Renal cortex interstitium (tissue), 15 donors: ENCODE measurements around the gene CTBP2. TPM values are rescaled to one million over a fixed set of nuclear protein-coding genes. Genes with fewer than 3 reads are reported as not detected.

ENCODE experiments used
- DNase-seq, 11 donors: peaks; one replicate each; pipeline ENCODE4 v3.0.0-alpha.2; 2013; ENCODE audit warnings: low read depth in 9 of 11, low spot score in 4 of 11; ENCODE audit errors: extremely low read depth in 1 of 11
- long read RNA-seq, 16 experiments: transcript quantifications; one replicate each; lab custom pipeline, GENCODE V29; 2026
- polyA plus RNA-seq, 3 donors: library from polyadenylated mRNA; unstranded; fragments of 120-200 nt; gene quantifications; one replicate each; pipeline ENCODE4 v1.2.1, GENCODE V29; 2013; ENCODE audit not compliant: insufficient read length in 3 of 3

Gene CTBP2
- 100 to 1,000 TPM in 1 of 3 donors, 10 to 100 TPM in 2; 89.2 to 101 (median 93.0) TPM for polyA plus RNA-seq
- long read RNA-seq, donor 1, full-length matches to known transcripts, result 8 of 15 reads
- long read RNA-seq, donor 1, partial matches to known transcripts, result 7 of 15 reads
- long read RNA-seq, donor 1, other reads (novel, unspliced or antisense), result 0 of 15 reads
- long read RNA-seq, donor 2, full-length matches to known transcripts, result 14 of 19 reads
- long read RNA-seq, donor 2, partial matches to known transcripts, result 5 of 19 reads
- long read RNA-seq, donor 2, other reads (novel, unspliced or antisense), result 0 of 19 reads
- long read RNA-seq, donor 3, full-length matches to known transcripts, result 14 of 26 reads
- long read RNA-seq, donor 3, partial matches to known transcripts, result 12 of 26 reads
- long read RNA-seq, donor 3, other reads (novel, unspliced or antisense), result 0 of 26 reads
- long read RNA-seq, donor 4, full-length matches to known transcripts, result 13 of 13 reads
- long read RNA-seq, donor 4, partial matches to known transcripts, result 0 of 13 reads
- long read RNA-seq, donor 4, other reads (novel, unspliced or antisense), result 0 of 13 reads
- long read RNA-seq, donor 5, result 0 reads
- long read RNA-seq, donor 6, full-length matches to known transcripts, result 11 of 16 reads
- long read RNA-seq, donor 6, partial matches to known transcripts, result 5 of 16 reads
- long read RNA-seq, donor 6, other reads (novel, unspliced or antisense), result 0 of 16 reads
- long read RNA-seq, donor 7, full-length matches to known transcripts, result 8 of 13 reads
- long read RNA-seq, donor 7, partial matches to known transcripts, result 0 of 13 reads
- long read RNA-seq, donor 7, other reads (novel, unspliced or antisense), result 5 of 13 reads
- long read RNA-seq, donor 8, full-length matches to known transcripts, result 17 of 36 reads
- long read RNA-seq, donor 8, partial matches to known transcripts, result 19 of 36 reads
- long read RNA-seq, donor 8, other reads (novel, unspliced or antisense), result 0 of 36 reads
- long read RNA-seq, donor 9, full-length matches to known transcripts, result 5 of 60 reads
- long read RNA-seq, donor 9, partial matches to known transcripts, result 49 of 60 reads
- long read RNA-seq, donor 9, other reads (novel, unspliced or antisense), result 6 of 60 reads
- long read RNA-seq, donor 10, full-length matches to known transcripts, result 10 of 66 reads
- long read RNA-seq, donor 10, partial matches to known transcripts, result 56 of 66 reads
- long read RNA-seq, donor 10, other reads (novel, unspliced or antisense), result 0 of 66 reads
- long read RNA-seq, donor 11, full-length matches to known transcripts, result 5 of 5 reads
- long read RNA-seq, donor 11, partial matches to known transcripts, result 0 of 5 reads
- long read RNA-seq, donor 11, other reads (novel, unspliced or antisense), result 0 of 5 reads
- long read RNA-seq, donor 12, full-length matches to known transcripts, result 2 of 47 reads
- long read RNA-seq, donor 12, partial matches to known transcripts, result 38 of 47 reads
- long read RNA-seq, donor 12, other reads (novel, unspliced or antisense), result 7 of 47 reads
- long read RNA-seq, donor 13, result 0 reads
- long read RNA-seq, donor 14, full-length matches to known transcripts, result 10 of 31 reads
- long read RNA-seq, donor 14, partial matches to known transcripts, result 16 of 31 reads
- long read RNA-seq, donor 14, other reads (novel, unspliced or antisense), result 5 of 31 reads
- long read RNA-seq, donor 15, full-length matches to known transcripts, result 6 of 6 reads
- long read RNA-seq, donor 15, partial matches to known transcripts, result 0 of 6 reads
- long read RNA-seq, donor 15, other reads (novel, unspliced or antisense), result 0 of 6 reads
- long read RNA-seq, donor 16, full-length matches to known transcripts, result 28 of 59 reads
- long read RNA-seq, donor 16, partial matches to known transcripts, result 12 of 59 reads
- long read RNA-seq, donor 16, other reads (novel, unspliced or antisense), result 19 of 59 reads

DNA sequence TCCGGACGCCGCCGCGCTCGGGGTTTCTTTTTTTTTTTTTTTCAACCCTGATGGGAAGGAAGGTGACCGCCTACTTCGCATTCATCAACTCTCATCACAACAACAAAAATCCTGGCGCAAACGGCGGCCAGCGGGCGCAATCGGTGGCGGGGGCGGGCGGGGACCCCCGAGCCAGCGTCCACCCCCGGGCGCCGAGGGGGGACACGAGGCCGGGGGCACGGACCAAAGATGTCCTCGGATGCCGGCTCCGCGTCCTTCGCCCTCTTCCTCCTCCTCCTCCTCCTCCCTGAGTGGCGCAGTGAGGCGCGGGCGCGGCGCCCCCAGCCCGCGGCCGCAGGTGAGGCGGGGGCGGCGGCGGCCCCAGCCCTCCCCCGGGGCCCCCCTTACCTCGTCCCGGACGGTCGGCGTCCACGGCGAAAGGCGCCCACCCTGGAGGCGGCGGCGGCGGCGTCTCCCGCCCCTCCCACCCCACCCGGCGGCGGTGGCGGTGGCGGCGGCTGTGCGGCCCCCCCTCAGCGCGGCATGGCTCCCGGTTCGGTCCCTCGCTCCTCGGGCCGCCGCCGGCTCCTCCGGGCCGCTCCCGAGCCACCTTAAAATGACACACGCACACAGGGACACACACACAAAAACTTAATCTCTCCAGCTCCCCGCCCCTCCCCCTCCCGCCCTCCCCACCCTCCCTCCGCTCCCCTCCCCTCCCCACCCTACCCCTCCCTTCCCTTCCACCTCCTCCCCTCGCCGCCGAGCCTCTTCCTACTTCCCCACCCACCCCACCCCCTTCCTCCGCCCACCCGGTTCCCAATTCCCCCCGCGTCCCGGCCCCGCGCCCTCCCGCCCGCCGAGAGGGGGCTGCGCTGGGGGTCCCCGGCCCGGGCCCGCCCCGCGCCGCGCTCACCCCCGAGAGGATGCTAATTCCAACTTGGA is at the start of gene CTBP2:
Gene CTBP2 (minus strand): TSS at position 632 of the 924 bp plus-strand sequence.
- DNase-seq, result peak in 1 of 11 donors; percentile 49

DNA sequence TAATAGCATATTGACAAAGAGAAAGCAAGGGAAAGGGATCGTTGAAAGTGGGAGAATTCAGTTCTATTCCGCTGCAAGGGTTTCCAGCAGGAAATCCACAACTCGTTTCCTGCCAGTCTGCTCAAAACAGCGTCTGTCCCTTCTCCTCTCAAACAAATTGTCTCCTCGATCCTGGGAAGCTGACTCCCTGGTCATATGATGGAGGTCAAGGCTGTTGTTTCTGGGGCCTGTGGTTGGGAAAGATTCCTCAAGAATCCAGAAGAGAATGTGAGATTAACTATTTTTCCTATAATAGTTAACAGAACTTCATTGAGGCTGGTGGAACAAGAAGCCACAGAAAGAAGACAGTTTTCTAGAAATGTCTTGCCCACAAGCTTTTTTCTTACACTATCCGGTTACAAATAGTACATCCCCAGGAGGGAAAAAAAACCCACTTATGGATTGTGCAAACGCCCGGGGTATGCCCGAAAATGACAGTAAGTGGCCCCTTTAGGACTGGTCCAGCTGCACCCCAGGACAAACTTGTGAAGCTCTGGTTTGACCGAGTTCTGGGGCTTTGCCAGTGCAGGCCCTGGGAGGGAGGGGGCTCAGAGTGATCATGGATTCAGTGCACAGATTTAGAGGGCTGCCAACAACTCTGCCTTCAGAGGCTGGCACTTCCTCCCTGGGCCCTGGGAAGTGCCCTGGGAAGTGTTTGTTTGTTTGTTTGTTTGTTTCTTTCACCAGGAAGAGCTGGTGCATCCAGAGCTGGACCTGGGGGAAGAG is 49.4 kb upstream of the CTBP2 start:
- DNase-seq, result no peak

DNA sequence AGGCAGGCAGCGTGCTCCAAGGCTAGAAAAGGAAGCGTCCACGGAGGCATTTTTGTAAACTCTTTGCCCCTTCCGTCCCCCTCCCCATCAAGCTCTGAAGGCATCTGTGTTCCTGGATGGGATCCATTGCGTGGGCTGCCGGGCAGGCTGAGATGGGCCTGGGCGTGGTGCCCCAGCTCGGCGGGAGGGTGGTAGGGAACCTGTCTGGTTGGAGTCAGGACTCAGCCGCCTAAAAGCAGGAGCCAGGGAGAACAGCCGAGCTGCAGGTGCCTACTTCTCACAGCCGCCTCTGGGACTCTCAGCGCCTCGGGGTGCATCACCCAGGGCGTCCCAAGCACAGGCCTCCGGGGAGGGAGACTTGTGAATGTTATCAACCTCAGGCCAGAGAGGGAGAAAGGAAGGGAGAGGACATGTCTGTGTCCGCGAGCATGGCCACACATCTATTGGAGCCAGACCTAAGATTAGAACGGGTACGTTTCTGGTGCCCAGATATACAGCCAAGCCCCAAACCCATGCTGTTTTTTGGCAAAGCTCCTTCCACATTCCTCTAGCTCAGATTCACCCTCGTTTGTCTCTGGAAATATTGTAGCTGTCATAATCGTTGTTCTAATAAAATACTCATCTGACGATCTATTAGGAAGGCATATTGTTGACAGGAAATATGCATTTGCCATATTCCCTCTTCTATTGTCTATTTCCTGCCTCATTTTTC is 48.6 kb upstream of the CTBP2 start:
- no peak for DNase-seq

DNA sequence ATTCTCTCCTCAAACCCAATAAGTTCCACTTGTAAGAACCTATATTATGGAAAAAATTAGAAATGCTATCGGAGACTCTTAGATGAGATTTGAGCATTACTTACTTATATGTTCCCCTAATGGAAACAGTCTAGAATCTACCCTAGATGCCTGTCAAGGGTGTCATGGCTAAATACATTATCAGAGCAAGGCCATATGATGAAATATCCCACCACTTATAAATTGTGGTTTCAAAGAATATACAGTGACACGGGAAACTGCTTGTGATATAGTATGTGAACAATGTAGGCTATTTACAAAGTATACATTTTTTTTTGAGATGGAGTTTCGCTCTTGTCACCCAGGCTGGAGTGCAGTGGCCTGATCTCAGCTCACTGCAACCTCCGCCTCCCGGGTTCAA is 46.3 kb upstream of the CTBP2 start:
- no peak for DNase-seq

DNA sequence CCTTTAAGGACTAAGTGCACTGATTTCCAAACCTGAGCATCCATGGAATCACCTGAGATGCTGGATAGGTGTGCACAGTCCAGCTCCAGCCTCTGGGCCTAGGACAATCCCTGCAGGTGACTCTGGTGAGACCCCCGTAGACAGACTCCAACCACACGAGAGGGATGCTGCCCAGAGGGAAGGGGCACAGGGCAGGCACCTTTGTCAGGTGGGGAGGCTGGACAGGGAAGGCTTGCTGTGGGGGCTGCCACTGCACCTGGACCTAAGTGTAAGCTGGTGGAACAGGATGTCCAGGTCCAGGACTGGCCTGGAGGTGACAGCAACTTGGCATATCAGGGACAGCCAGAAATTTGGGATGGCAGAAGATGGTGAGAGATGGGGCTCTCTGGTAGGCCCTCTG is 45.1 kb upstream of the CTBP2 start:
- no peak for DNase-seq

DNA sequence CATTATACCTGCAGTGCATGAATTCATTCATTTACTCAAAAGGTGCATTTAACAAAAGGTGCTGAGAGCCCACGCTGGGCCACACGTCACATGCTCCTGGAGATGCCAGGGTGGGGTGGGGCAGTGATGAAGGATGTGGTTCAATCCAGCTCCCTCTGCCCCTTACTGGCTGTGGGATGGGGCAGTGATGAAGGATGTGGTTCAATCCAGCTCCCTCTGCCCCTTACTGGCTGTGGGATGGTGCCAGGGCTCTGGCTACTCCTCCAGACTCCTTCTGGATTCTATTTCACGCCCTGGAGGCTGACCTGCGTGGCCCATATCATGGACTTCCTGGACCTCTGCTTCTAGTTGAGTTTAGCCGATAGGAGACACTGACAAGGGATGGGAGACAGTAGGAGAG is 44.0 kb upstream of the CTBP2 start:
- DNase-seq, result no peak

DNA sequence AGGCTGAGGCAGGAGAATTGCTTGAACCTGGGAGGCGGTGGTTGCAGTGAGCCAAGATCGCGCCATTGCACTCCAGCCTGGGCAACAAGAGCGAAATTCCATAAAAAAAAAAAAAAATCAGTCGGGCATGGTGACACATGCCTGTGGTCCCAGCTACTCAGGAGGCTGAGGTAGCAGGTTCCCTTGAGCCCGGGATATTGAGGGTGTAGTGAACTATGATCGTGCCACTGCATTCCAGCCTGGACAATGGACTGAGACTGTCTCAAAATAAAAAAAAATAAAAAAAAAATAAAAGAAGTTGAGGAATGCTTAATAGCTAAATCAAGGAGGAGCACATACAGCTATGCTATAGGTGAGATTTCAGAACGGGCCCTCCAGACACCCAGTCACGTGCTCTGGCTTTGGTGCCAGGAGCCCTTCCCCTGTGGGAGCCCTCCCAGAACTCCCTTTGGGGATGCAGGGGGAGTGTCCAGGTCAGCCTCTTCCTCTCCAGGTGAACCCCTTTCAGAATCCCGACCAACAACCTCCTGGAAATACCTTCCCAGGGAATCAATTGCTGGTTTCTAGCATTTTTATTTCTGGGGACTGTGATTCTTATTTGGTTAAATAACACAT is 42.9 kb upstream of the CTBP2 start:
- DNase-seq, result no peak

DNA sequence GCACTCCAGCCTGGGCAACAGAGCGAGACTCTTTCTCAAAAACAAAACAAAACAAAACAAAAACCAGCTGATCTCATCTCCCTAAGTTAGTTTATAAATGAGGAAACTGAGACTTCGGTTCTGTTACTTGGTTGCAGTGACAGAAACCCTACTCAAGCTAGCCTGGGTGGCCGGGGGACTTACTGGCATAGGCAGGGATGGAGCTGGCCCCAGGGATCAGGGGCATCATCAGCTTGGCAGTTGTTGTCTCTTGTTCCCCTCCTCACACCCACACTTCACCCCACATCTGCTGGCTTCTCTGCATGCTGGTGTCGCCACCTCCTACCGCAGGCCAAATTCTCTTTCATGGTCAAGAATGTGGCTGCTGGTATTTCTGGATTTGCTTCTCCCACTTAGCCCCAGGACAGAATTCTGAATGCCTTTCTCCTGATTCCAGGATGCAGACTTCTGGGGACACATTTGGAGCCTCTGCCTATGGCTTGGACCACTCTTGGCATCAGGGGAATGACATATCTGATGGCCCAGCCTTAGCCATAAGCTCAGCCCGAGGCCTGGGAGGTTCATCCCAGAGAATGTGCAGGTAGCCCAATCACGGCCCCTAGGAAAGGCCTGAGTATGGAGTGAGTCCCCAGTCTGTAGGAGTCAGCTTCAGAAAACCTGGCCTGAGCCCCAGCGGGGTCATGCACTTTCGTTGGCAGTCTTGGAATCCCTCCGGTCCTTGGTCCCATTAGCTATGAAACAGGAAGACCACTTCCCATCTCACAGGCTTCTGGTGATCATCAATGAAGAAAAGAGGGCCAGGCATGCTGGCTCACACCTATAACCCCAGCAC is 41.6 kb upstream of the CTBP2 start:
- DNase-seq, result no peak

DNA sequence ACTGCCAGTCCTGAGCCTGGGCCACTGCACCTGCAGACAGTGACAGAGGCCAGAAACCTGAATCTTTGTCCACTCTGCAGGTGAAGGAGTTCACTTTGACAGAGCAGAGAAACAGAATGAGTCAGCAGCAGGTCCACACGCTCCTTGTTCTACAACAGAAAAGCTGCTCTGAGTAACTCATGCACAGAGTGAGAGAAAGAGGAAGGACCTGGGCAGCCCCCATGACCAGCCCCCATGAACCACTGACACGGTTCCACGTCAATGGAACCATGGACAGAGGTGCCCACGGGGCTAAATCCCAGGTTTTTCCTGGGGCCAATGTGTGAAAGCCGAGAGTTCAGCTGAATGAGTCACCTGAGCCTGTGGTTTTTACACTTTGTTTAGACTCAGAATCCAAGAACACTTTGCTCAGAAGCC is 40.8 kb upstream of the CTBP2 start:
- DNase-seq, result no peak

DNA sequence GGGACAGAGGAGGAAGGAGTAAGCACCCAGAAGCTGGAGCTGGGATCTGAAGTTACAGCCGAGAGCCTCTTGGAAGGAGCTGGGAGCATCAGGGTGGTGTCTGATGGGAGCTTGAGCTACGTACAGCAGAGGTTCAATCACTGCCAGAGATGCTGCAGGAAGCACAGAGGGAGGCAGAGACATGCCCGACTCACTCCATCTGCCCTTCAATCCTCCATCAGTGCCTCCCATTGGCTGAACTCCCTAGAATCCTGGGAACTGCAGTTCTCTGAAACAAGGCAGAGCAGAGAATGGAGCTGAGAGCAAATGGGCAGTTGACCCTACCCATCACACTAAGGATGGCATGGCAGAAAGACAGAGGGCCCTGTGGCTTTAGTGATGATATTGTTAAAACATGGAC is 40.0 kb upstream of the CTBP2 start:
- no peak for DNase-seq

DNA sequence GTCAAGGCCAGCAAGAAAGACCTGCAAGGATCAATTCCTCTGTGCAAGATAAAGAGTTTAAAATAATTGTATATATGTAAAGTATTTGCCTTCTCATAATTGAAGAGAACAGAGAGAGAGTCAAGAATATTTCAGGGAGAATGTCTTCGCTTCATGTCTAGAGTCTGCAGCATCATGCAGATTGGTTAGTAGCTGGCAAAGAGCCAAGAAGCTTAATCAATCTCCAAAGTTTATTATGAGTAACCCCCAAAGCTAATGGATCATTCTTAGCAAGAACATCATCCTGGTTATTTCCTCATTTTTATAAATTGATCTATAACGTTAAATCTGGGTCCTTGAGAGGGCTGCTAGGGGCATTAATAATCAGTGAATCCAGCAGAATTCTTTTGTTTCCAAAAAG is 38.9 kb upstream of the CTBP2 start:
- no peak for DNase-seq

DNA sequence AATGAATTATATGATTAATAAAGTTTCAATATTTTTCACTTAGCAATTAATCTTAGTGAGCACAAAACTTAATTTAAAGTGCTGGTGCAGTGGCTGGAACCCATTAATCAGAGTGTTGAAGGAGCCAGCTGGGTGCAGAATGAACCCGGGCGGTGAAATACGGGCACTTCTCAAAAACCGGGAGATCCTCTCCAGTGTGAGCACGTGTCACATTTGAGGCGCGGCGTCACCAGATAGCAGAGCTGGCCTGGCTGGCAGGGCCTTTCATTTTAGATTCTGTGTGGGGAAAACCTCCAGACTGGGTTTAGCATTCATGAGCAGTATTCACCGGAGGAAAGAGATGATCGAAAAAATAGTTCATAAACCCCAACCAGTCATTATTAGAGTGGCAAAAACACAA is 34.5 kb upstream of the CTBP2 start:
- no peak for DNase-seq

DNA sequence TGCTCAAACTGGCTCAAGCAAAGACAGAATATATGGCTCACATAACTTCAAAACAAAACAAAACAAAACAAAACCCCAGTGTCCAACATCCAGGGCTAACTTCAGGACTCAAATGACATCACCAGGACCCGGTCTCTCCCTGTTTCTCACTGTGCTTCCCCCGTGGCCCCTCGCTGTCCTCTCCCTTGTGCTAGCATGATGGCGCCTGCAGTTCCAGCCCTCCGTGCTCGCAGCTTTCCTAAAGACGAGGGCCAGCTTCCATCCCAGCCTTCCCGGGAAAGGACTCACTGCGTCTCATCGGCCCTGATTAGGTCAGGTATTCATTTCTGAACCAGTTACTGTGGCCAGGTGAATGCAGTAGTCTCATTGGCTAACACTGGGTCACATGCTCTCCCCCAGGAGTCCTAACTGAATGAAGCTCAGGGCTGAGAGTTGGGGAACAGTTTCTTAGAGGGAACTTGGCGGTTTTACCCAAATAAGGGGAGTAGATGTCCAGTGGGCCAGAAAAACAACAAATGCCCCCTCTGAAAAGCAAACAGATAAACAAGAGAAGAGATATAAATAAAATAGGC is 33.0 kb upstream of the CTBP2 start:
- DNase-seq, result no peak

DNA sequence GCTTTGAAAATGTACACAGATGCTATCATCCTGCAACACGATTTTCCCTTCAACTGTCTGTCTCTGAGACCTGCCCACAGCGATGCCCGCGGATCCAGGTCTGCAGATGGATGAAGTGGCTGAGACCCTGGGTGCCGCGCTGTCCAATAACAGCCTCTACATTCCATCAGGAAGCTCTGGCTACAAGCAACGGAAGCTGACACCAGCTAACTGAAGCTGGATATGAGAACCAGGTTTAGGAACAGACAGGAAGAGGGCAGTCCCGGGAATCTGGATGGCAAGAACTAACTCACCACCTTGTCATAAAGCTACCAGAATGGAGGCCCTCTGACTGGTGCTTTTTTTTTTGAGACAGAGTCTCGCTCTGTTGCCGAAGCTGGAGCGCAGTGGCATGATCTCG is 32.3 kb upstream of the CTBP2 start:
- DNase-seq, result no peak
